ENCODE results near the gene FBXL4. TPM values are rescaled to one million over a fixed set of nuclear protein-coding genes. Genes with fewer than 3 reads are reported as not detected.

FBXL4 gene
- total and polyA plus RNA-seq, 2 of the 8 experiments (the other 6 are each of a cell fraction or from before 2014, with no cell fraction given), result 6.9 to 13.8 TPM

GRCh38 chr6:98836025-98836961 is 111.5 kb downstream of the FBXL4 start (continued):
- no peak for TF ChIP-seq CBX5 (IDR thresholded peaks at IDR 0.05; ENCODE audit: low read depth, low read length)
- no peak for TF ChIP-seq CHD2 (IDR thresholded peaks at IDR 0.05; ENCODE audit: low read length)
- no peak for TF ChIP-seq BCL11A (IDR thresholded peaks at IDR 0.05; ENCODE audit: low read depth in 2 of 2, low read length in 2 of 2)
- TF ChIP-seq POLR2AphosphoS5 (IDR thresholded peaks at IDR 0.05; ENCODE audit: low read depth, low read length), result no peak
- TF ChIP-seq SUZ12 (IDR thresholded peaks at IDR 0.05; ENCODE audit: low read length), result peak; percentile 29
- TF ChIP-seq SIRT6 (IDR thresholded peaks at IDR 0.05; ENCODE audit: low read length), result no peak
- TF ChIP-seq GABPA (IDR thresholded peaks at IDR 0.05; ENCODE audit: borderline replicate concordance, insufficient read depth, low read length), result no peak
- no peak for TF ChIP-seq TEAD4 (IDR thresholded peaks at IDR 0.05; ENCODE audit: low read depth, low read length)
- peak; percentile 51 for TF ChIP-seq EZH2 (IDR thresholded peaks at IDR 0.05; ENCODE audit: low read depth, low read length, severe bottlenecking)
- TF ChIP-seq RNF2 (IDR thresholded peaks at IDR 0.05; ENCODE audit: borderline replicate concordance, low read depth, low read length, missing control alignments, poor library complexity, severe bottlenecking), result peak; percentile 87
- TF ChIP-seq BRCA1 (IDR thresholded peaks at IDR 0.05; ENCODE audit: low read depth, low read length), result no peak
- TF ChIP-seq CBX8 (IDR thresholded peaks at IDR 0.05; ENCODE audit: borderline replicate concordance, low read depth, low read length), result 0 out of 2 replicates have a peak, but pooled peaks have one; percentile 62

All from H1 (cell line).